SU-DHL-6 (cell line): Measurements from ENCODE around the gene ROR1.

Experiments used
- H2AFZ ChIP-seq: fragments of 200-600 bp; sonication (generic); 2 replicates; pipeline ENCODE4 v1.6.1; 2014; ENCODE audit warnings: low read depth, mild to moderate bottlenecking, moderate library complexity, mixed read lengths, antibody characterized with exemption, low read length; ENCODE audit not compliant: severe bottlenecking
- H3F3A ChIP-seq: fragments of 200-600 bp; shearing (Covaris generic); 2 replicates; pipeline ENCODE4 v1.6.0; 2016; ENCODE audit warnings: antibody characterized with exemption, mild to moderate bottlenecking; ENCODE audit not compliant: insufficient read depth
- H3K27ac ChIP-seq: fragments of 200-600 bp; sonication (generic); 2 replicates; pipeline ENCODE4 v1.5.1; 2016; ENCODE audit warnings: low read depth, mild to moderate bottlenecking, low read length, moderate library complexity, mixed read lengths
- H3K27me3 ChIP-seq: fragments of 200-600 bp; sonication (generic), shearing (Covaris generic); 2 replicates; pipeline ENCODE4 v1.6.0; 2014; ENCODE audit warnings: mild to moderate bottlenecking, low read length
- H3K36me3 ChIP-seq: fragments of 200-600 bp; sonication (generic); 2 replicates; pipeline ENCODE4 v1.6.1; 2014; ENCODE audit warnings: mild to moderate bottlenecking, low read length, mixed read lengths
- H3K4me2 ChIP-seq: fragments of 300-600, 200-600 bp; shearing (Covaris generic), sonication (generic); 2 replicates; pipeline ENCODE4 v1.6.0; 2014; ENCODE audit warnings: low read length, low read depth, mild to moderate bottlenecking; ENCODE audit not compliant: poor library complexity, severe bottlenecking
- H3K4me3 ChIP-seq: fragments of 200-600 bp; sonication (generic); 2 replicates; pipeline ENCODE4 v1.5.1; 2014; ENCODE audit warnings: antibody characterized with exemption, low read length, mild to moderate bottlenecking, mixed read lengths; ENCODE audit not compliant: insufficient read depth, poor library complexity, severe bottlenecking
- H3K79me2 ChIP-seq: fragments of 200-600 bp; sonication (generic); 2 replicates; pipeline ENCODE4 v1.6.1; 2014; ENCODE audit warnings: mild to moderate bottlenecking, low read length, moderate library complexity; ENCODE audit not compliant: insufficient read depth
- H3K9ac ChIP-seq: fragments of 200-600 bp; sonication (generic); 2 replicates; pipeline ENCODE4 v1.7.0; 2014; ENCODE audit warnings: mild to moderate bottlenecking, low read length
- H3K9me2 ChIP-seq: fragments of 200-600 bp; sonication (generic); replicated peaks from 2 replicates; pipeline ENCODE4 v1.6.1; 2014; ENCODE audit warnings: low read length; ENCODE audit not compliant: insufficient read depth
- H3K9me3 ChIP-seq: fragments of 200-600 bp; sonication (generic); 2 replicates; pipeline ENCODE4 v1.6.1; 2014; ENCODE audit warnings: low read length, mixed read lengths; ENCODE audit not compliant: insufficient read depth
- H4K20me1 ChIP-seq: fragments of 200-600 bp; sonication (generic); 2 replicates; pipeline ENCODE4 v1.6.1; 2014; ENCODE audit warnings: low read depth, mild to moderate bottlenecking, antibody characterized with exemption, low read length, moderate library complexity, mixed read lengths
- CTCF ChIP-seq: fragments of 200-600 bp; sonication (generic); IDR thresholded peaks from one replicate; pipeline ENCODE4 v1.5.1; 2017; ENCODE audit warnings: antibody characterized with exemption, mild to moderate bottlenecking, low read length, moderate library complexity; ENCODE audit not compliant: insufficient read depth, poor library complexity, severe bottlenecking
- EZH2phosphoT487 ChIP-seq: fragments of 200-600 bp; sonication (generic), shearing (Covaris generic); conservative IDR thresholded peaks from 2 replicates; pipeline ENCODE4 v1.6.1; 2018; ENCODE audit warnings: mild to moderate bottlenecking, antibody characterized with exemption, low read length, moderate library complexity, mixed read lengths

ROR1 gene

DNA sequence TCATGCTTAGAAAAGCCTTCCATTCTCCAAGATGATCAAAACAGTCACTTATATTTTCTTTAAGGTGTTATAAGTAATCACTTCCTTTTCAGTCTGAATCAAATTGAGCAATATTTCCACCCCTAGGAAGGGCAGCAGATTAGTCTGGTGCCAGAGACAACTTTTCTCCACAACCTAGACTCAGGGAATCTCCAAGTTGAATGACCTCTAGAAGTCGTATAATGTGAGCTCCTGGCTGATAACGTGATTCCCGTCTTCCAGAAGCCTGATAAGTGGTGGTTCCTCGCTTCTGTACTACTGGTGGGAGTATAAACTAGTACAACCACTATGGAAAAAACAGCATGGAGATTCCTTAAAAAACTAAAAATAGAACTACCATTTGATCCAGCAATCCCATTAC is 251.2 kb downstream of the ROR1 start:
- no peak for TF ChIP-seq EZH2phosphoT487
- no peak overlapping the region for H2AFZ ChIP-seq

DNA sequence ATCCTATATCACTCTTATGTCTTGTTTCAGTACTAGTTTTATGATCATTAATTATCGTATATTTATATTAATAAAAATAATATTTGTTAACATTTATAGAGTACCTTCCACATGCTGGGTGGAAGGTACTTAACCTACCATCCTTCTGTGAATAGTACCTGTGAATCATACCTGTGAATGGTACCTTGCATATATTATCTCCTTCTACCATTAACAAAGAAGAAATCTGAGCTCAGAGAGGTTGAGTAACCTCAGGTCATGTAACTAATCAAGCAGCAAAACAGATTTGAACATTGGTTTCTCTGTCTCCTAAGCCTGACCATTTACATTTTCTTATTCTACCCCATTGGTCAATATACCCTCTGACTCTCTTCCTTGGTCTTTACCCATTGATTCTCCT is 255.2 kb downstream of the ROR1 start:
- no peak overlapping the region for H3K4me3 ChIP-seq
- no peaks in the 10 kb centered on the region for H3K27me3 ChIP-seq
- no peak for TF ChIP-seq CTCF
- no peak for TF ChIP-seq EZH2phosphoT487
- no peak overlapping the region for H3K9ac ChIP-seq
- no peak overlapping the region for H3K4me2 ChIP-seq
- no peaks in the 10 kb centered on the region for H3K36me3 ChIP-seq
- H2AFZ ChIP-seq = no peak overlapping the region
- H3K79me2 ChIP-seq = no peaks in the 10 kb centered on the region
- H3K27ac ChIP-seq = no peak overlapping the region
- no peaks in the 10 kb centered on the region for H3F3A ChIP-seq
- H3K9me3 ChIP-seq = 0 out of 2 replicates have a peak, but pooled peaks cover 6% of the 10 kb centered on the region
- H3K9me2 ChIP-seq = no peaks in the 10 kb centered on the region
- no peaks in the 10 kb centered on the region for H4K20me1 ChIP-seq

More for the DNA sequence above, 251.2 kb downstream of the ROR1 start:
- Histone ChIP-seq H3K4me3 (no peak overlapping the region), H3K9me2 (no peaks in the 10 kb centered on the region), H3K79me2 (no peaks in the 10 kb centered on the region), H3K9me3 (0 out of 2 replicates have a peak, but pooled peaks cover 6% of the 10 kb centered on the region), H3K4me2 (no peak overlapping the region), H3K36me3 (no peaks in the 10 kb centered on the region), H3K27ac (no peak overlapping the region), H4K20me1 (no peaks in the 10 kb centered on the region), H3K9ac (no peak overlapping the region), H3K27me3 (no peaks in the 10 kb centered on the region), H3F3A (no peaks in the 10 kb centered on the region)

- Histone ChIP-seq H4K20me1 (no peaks in the 10 kb centered on the region), H3K27ac (no peak overlapping the region), H2AFZ (no peak overlapping the region)
These were observed 256.6 kb downstream of the ROR1 start for GRCh38 chr1:64030411-64030810.

DNA sequence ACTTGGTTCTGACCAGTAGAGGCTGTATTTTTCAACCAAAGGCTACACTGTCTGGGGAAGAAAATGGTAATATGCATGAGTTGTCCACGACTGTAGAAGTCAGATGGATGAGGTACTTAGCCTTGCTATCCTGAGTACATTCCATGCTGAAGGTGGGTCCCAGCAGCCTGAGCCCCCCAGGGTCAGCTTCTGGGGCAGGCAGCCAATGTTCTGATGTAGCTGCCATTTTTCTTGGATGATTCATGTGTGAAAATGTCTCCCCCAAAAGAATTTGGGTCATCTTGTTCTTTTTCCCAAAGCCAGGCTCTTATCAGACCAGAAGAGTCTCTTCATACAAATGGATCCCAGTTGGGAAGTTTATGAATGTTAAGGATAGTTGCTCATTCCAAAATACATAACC is 257.4 kb downstream of the ROR1 start:
- no peaks in the 10 kb centered on the region for H3K36me3 ChIP-seq
- H3K9ac ChIP-seq = no peak overlapping the region
- H3K9me2 ChIP-seq = no peaks in the 10 kb centered on the region
- H3K4me2 ChIP-seq = no peak overlapping the region
- no peaks in the 10 kb centered on the region for H3K79me2 ChIP-seq
- no peak overlapping the region for H2AFZ ChIP-seq
- no peak overlapping the region for H3K4me3 ChIP-seq
- no peaks in the 10 kb centered on the region for H3F3A ChIP-seq
- no peaks in the 10 kb centered on the region for H4K20me1 ChIP-seq
- H3K9me3 ChIP-seq = 0 out of 2 replicates have a peak, but pooled peaks cover 6% of the 10 kb centered on the region
- H3K27me3 ChIP-seq = no peaks in the 10 kb centered on the region
- H3K27ac ChIP-seq = no peak overlapping the region
- no peak for TF ChIP-seq CTCF
- no peak for TF ChIP-seq EZH2phosphoT487

More at GRCh38 chr1:64030411-64030810, 256.6 kb downstream of the ROR1 start:
- TF ChIP-seq CTCF (no peak), EZH2phosphoT487 (no peak)
- Histone ChIP-seq H3K9me2 (no peaks in the 10 kb centered on the region), H3F3A (no peaks in the 10 kb centered on the region), H3K4me3 (no peak overlapping the region), H3K36me3 (no peaks in the 10 kb centered on the region), H3K9ac (no peak overlapping the region), H3K4me2 (no peak overlapping the region), H3K9me3 (0 out of 2 replicates have a peak, but pooled peaks cover 6% of the 10 kb centered on the region), H3K79me2 (no peaks in the 10 kb centered on the region), H3K27me3 (no peaks in the 10 kb centered on the region)
